SK-N-SH (cell line): ENCODE measurements around the gene SIX5.

Experiments used
- RCOR1 ChIP-seq: fragments of 150-350 bp; IDR thresholded peaks from 2 replicates; pipeline ENCODE4 v1.6.1; 2017; ENCODE audit warnings: antibody characterized with exemption, low read length
- TF ChIP-seq, protein P1 (sequence below): fragments of 200-600 bp; sonication (generic); IDR thresholded peaks from 2 replicates; pipeline ENCODE4 v1.6.1; 2017; ENCODE audit warnings: antibody characterized with exemption, mild to moderate bottlenecking, moderate library complexity

- TF ChIP-seq RCOR1 = no peak
- TF ChIP-seq, protein P1, sequence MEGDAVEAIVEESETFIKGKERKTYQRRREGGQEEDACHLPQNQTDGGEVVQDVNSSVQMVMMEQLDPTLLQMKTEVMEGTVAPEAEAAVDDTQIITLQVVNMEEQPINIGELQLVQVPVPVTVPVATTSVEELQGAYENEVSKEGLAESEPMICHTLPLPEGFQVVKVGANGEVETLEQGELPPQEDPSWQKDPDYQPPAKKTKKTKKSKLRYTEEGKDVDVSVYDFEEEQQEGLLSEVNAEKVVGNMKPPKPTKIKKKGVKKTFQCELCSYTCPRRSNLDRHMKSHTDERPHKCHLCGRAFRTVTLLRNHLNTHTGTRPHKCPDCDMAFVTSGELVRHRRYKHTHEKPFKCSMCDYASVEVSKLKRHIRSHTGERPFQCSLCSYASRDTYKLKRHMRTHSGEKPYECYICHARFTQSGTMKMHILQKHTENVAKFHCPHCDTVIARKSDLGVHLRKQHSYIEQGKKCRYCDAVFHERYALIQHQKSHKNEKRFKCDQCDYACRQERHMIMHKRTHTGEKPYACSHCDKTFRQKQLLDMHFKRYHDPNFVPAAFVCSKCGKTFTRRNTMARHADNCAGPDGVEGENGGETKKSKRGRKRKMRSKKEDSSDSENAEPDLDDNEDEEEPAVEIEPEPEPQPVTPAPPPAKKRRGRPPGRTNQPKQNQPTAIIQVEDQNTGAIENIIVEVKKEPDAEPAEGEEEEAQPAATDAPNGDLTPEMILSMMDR = no peak
Observed at GRCh38 chr19:45767410-45767880, 1.6 kb downstream of the SIX5 start.
